ENCODE data around the gene DDX3X. TPM values are rescaled to one million over a fixed set of nuclear protein-coding genes. Genes with fewer than 3 reads are reported as not detected.

DDX3X gene
- total and polyA plus RNA-seq, 2 of the 13 experiments (the other 11 are each of a cell fraction or from before 2014, with no cell fraction given), result 53.5 to 239 TPM

DNA sequence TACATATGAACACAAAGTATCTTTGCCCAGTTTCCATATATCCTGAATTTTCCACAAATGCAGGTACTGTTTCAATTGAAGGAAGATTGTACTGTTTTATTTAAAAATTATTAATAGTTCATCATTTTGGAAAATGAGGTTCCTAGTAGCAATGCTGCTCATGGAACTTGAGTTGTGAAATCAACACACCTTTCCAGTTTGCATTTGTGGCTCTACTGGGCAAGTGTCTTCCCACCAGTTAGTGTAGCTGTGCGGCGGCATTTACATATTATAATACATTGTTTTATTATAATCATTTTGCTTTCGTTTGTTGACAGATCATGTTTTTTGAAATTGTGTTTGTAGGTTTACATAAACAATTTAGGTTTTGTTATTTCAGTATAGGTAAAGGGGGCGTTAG, 2.0 kb upstream of the DDX3X start (continued):
- no peak for TF ChIP-seq SYNCRIP (IDR thresholded peaks at IDR 0.05; ENCODE audit: insufficient read depth, low read depth, low read length)

DNA sequence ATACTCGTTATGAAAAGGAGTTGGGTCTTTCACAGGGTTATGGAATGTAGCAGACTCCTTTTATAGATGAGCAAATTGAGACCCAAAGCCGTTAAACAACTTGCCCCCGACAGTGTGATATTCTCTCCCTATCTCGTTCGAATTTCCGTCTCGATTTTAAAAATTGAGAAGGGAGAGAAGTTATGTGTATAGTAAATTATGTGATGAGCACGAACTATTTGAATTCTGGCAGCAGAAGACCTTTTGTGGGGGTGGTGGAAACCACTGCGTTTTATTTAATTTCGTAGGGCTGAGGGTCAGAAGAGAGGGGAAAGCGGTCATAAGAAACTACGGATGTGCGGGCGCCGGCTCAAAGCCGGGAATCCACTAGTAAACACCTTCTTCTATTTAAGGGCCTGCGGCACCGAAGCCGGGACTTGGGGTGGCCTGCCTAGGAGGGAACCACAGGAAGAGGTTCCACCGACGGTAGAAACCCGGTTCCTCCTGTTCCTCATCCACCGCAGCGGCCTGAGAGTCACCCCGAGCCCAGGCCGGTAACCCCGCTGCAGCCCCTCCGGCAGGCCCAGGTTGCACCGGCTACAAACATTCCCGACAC, 1.5 kb upstream of the DDX3X start:
- Histone ChIP-seq H4K20me1 (ENCODE audit: insufficient read depth, low read length) (peaks cover 30% of the 10 kb centered on the region), H3K4me2 (ENCODE audit: low read depth, low read length) (peak overlapping the region; percentile 81), H3K9me3 (ENCODE audit: low read length) (no peaks in the 10 kb centered on the region), H3K36me3 (replicated peaks in 1 of 2; ENCODE audit: control insufficient read depth in 1 of 2, insufficient read depth in 2 of 2, low read length in 2 of 2) (no peaks in the 10 kb centered on the region), H3K4me1 (ENCODE audit: insufficient read depth, low read length) (peaks cover 23% of the 10 kb centered on the region), H3K9ac (ENCODE audit: insufficient read depth, low read depth, low read length) (peak overlapping the region; percentile 98), H3K79me2 (ENCODE audit: insufficient read depth, low read length) (peaks cover 39% of the 10 kb centered on the region), H3K27me3 (ENCODE audit: control insufficient read depth in 1 of 2, insufficient read depth in 2 of 2, low read length in 2 of 2) (no peaks in the 10 kb centered on the region; a peak in 1 of 5 replicates), H2AFZ (ENCODE audit: low read length) (no peak overlapping the region), H3K4me3 (replicated peaks in 1 of 3; ENCODE audit: insufficient read depth in 1 of 3, low read depth in 2 of 3, low read length in 3 of 3) (peak overlapping the region; percentile 71 to 84 (median 73)), H3K27ac (ENCODE audit: extremely low read length, insufficient read depth, low read length) (peak overlapping the region; percentile 100)
- TSS peak; percentile 81 for BruUV-seq (replicated peaks)
- POLR2A ChIA-PET, result no interaction called here
- CTCF ChIA-PET (ENCODE audit: low intra/inter-chr PET ratio, low total read pairs), result no interaction called here
- ATAC-seq (peak; percentile 3; the same call in 2 of the 3 replicates), DNase-seq (ENCODE audit: low spot score) (no peak), FAIRE-seq (no peak)
- 3% methylated on average over 13 of the region's 30 CpGs for WGBS (ENCODE audit: low lambda C conversion rate)
- no peak for TF ChIP-seq ZNF660 (CRISPR knock-in tag; IDR thresholded peaks at IDR 0.05; ENCODE audit: borderline replicate concordance, low read depth)
- TF ChIP-seq, protein P1, sequence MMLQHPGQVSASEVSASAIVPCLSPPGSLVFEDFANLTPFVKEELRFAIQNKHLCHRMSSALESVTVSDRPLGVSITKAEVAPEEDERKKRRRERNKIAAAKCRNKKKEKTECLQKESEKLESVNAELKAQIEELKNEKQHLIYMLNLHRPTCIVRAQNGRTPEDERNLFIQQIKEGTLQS (CRISPR knock-in tag; IDR thresholded peaks at IDR 0.05), result no peak
- TF ChIP-seq ZNF839 (CRISPR knock-in tag; IDR thresholded peaks at IDR 0.05; ENCODE audit: borderline replicate concordance), result no peak
- TF ChIP-seq, protein P2, sequence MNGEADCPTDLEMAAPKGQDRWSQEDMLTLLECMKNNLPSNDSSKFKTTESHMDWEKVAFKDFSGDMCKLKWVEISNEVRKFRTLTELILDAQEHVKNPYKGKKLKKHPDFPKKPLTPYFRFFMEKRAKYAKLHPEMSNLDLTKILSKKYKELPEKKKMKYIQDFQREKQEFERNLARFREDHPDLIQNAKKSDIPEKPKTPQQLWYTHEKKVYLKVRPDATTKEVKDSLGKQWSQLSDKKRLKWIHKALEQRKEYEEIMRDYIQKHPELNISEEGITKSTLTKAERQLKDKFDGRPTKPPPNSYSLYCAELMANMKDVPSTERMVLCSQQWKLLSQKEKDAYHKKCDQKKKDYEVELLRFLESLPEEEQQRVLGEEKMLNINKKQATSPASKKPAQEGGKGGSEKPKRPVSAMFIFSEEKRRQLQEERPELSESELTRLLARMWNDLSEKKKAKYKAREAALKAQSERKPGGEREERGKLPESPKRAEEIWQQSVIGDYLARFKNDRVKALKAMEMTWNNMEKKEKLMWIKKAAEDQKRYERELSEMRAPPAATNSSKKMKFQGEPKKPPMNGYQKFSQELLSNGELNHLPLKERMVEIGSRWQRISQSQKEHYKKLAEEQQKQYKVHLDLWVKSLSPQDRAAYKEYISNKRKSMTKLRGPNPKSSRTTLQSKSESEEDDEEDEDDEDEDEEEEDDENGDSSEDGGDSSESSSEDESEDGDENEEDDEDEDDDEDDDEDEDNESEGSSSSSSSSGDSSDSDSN (CRISPR knock-in tag; IDR thresholded peaks at IDR 0.05), result 0 out of 2 replicates have a peak, but pooled peaks have one; percentile 17
- TF ChIP-seq CAMTA2 (CRISPR knock-in tag; IDR thresholded peaks at IDR 0.05; ENCODE audit: borderline replicate concordance), result no peak
- no peak for TF ChIP-seq NKX3-1 (CRISPR knock-in tag; IDR thresholded peaks at IDR 0.05)
- no peak for TF ChIP-seq ZNF136 (CRISPR knock-in tag; IDR thresholded peaks at IDR 0.05; ENCODE audit: low read depth)
- no peak for TF ChIP-seq HIVEP1 (CRISPR knock-in tag; IDR thresholded peaks at IDR 0.05)
- peak in 1 of 2 experiments; percentile 12; a peak in 1 of 4 replicates for TF ChIP-seq POLR2A (IDR thresholded peaks at IDR 0.05; ENCODE audit: insufficient read depth in 1 of 2, low read depth in 2 of 2, low read length in 2 of 2)
- TF ChIP-seq, protein P3, sequence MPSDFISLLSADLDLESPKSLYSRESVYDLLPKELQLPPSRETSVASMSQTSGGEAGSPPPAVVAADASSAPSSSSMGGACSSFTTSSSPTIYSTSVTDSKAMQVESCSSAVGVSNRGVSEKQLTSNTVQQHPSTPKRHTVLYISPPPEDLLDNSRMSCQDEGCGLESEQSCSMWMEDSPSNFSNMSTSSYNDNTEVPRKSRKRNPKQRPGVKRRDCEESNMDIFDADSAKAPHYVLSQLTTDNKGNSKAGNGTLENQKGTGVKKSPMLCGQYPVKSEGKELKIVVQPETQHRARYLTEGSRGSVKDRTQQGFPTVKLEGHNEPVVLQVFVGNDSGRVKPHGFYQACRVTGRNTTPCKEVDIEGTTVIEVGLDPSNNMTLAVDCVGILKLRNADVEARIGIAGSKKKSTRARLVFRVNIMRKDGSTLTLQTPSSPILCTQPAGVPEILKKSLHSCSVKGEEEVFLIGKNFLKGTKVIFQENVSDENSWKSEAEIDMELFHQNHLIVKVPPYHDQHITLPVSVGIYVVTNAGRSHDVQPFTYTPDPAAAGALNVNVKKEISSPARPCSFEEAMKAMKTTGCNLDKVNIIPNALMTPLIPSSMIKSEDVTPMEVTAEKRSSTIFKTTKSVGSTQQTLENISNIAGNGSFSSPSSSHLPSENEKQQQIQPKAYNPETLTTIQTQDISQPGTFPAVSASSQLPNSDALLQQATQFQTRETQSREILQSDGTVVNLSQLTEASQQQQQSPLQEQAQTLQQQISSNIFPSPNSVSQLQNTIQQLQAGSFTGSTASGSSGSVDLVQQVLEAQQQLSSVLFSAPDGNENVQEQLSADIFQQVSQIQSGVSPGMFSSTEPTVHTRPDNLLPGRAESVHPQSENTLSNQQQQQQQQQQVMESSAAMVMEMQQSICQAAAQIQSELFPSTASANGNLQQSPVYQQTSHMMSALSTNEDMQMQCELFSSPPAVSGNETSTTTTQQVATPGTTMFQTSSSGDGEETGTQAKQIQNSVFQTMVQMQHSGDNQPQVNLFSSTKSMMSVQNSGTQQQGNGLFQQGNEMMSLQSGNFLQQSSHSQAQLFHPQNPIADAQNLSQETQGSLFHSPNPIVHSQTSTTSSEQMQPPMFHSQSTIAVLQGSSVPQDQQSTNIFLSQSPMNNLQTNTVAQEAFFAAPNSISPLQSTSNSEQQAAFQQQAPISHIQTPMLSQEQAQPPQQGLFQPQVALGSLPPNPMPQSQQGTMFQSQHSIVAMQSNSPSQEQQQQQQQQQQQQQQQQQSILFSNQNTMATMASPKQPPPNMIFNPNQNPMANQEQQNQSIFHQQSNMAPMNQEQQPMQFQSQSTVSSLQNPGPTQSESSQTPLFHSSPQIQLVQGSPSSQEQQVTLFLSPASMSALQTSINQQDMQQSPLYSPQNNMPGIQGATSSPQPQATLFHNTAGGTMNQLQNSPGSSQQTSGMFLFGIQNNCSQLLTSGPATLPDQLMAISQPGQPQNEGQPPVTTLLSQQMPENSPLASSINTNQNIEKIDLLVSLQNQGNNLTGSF (CRISPR knock-in tag; IDR thresholded peaks at IDR 0.05), result no peak
- TF ChIP-seq MYNN (CRISPR knock-in tag; IDR thresholded peaks at IDR 0.05; ENCODE audit: low read depth), result no peak
- intact Hi-C loops (cut with micrococcal nuclease; ENCODE audit: unreplicated experiment) (loop anchor here (5.0 to 10.0 kb wide), 3 partner anchors 50 to 110 kb away; no protein-coding TSS in a partner anchor), in situ Hi-C loops (cut with HindIII; ENCODE audit: extremely low pct_ligation_motif_present, low pct_unique_long_range_greater_than_20kb) (no loop called here)

All from HepG2 (cell line).